OCI-M1 (cell line): ENCODE data around the gene CCNB3.
"Not testable (repeated sequence)": the region's sequence is repeated elsewhere in the genome, so short reads cannot be mapped to it uniquely, and the experiment has no call there.

ENCODE experiments used
- DNase-seq: peaks from one replicate; lab custom pipeline; 2025; lab: John Stamatoyannopoulos, UW

Gene CCNB3, protein sequence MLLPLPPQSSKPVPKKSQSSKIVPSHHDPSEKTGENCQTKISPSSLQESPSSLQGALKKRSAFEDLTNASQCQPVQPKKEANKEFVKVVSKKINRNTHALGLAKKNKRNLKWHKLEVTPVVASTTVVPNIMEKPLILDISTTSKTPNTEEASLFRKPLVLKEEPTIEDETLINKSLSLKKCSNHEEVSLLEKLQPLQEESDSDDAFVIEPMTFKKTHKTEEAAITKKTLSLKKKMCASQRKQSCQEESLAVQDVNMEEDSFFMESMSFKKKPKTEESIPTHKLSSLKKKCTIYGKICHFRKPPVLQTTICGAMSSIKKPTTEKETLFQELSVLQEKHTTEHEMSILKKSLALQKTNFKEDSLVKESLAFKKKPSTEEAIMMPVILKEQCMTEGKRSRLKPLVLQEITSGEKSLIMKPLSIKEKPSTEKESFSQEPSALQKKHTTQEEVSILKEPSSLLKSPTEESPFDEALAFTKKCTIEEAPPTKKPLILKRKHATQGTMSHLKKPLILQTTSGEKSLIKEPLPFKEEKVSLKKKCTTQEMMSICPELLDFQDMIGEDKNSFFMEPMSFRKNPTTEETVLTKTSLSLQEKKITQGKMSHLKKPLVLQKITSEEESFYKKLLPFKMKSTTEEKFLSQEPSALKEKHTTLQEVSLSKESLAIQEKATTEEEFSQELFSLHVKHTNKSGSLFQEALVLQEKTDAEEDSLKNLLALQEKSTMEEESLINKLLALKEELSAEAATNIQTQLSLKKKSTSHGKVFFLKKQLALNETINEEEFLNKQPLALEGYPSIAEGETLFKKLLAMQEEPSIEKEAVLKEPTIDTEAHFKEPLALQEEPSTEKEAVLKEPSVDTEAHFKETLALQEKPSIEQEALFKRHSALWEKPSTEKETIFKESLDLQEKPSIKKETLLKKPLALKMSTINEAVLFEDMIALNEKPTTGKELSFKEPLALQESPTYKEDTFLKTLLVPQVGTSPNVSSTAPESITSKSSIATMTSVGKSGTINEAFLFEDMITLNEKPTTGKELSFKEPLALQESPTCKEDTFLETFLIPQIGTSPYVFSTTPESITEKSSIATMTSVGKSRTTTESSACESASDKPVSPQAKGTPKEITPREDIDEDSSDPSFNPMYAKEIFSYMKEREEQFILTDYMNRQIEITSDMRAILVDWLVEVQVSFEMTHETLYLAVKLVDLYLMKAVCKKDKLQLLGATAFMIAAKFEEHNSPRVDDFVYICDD (N-terminal part only)

DNA sequence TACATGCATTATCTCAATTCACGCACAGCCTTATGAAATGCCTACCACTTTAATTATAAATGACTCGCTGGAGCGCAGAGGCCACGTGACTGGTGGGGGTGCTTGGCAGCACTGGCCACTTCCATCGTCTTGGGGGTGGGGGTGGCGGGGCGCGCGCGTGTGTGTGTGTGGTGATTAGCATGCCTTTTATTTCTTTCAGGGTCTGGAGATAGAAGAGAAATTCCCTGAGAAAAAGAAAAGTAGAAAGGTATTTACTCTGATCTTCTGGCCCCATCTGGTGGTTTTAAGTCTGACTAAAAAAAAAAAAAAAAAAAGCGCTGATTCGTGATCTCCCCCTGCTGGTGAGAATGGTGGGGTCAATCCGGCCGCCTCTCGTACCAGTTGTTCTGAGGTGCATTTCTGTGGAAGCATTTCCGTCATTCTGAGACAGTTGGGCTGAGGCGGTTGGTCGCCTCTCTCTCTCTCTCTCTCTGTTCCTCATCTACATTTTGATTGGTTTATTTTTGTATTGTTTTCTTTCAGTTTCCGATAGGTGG is at the start of gene CCNB3:
TSS of gene CCNB3 (plus strand) at position 402 of the 536 bp plus-strand sequence. CDS start 80,399 bp downstream, outside the sequence.
- peak; percentile 94 for DNase-seq

DNA sequence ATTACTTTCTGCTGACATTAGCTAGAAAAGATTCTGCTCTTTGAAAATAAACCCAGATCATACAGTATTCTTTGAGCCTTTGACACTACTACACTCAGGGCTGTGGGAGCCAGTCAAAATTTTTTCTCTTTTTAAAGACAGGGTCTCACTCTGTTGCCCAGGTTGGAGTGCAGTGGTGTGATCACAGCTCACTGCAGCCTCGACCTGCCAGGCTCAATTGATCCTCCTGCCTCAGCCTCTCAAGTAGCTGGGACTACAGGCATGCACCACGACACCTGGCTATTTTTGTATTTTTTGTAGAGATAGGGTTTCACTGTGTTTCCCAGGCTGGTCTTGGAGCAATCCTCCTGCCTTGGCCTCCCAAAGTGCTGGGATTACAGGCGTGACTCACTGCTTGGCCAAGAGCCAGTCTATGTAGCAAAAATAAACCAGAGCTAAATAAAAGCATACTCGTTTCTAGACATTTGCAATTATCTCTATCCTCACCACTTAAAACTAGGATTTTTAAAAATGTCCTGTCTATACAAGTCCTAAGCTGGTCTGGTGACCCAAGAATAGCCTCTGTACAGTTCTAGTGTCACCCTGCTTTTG is 46.9 kb upstream of the CCNB3 start:
- no peak for DNase-seq

DNA sequence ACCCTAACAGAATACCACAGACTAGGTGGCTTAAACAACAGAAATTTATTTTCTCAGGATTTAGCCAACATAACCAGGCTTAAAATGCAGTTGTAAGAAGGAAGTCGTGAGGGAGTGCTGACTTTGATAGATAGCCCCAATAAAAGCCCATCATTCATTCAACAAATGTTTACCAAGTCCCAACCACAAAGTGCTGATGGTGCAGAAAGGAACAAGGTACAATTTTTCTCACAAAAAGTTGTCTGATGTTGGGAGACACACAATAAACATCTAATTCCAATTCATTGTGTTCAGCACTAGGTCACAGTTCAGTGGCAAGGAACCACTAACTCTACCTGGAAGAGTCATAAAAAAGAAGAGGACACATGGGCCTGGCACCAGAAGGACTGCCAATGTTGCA is 46.0 kb upstream of the CCNB3 start:
- DNase-seq, result no peak

DNA sequence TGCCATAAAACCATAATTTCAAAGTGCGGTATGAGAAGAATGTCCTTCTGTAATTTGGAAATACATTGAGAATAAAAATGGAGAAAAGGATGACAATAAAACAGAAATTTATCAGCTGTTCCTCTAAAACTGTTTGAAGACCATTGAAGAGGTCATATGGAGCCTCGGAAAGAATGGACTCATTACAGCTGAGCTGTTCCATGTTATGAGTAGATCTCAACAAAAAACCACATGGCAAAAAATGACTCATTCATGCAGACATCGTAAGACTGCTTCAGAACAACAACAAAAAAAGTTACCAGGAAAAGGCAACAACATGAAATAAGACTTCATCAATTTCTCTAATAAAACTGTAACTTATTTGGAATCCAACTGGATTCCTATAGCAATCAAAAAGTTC is 43.4 kb upstream of the CCNB3 start:
- peak; percentile 3 for DNase-seq

DNA sequence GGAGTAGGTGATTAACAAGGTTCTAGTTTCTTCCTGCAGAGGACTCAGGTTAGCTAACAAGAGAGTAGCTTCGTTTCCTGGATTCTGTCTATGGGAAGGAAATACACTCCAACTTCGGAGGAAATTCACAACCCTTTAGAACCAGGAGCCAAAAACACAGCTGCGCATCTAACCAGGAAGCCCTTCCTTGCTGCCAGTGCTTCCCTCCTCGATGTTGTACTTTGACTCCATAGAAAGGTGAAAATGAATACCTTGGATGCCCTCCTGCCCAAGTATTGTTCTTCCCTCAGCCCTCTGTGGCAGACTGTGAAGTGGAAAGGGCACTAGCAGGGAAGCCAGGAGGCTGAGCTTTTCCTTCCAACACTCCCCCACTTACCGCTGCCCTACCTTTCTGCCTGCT is 38.8 kb upstream of the CCNB3 start:
- no peak for DNase-seq

DNA sequence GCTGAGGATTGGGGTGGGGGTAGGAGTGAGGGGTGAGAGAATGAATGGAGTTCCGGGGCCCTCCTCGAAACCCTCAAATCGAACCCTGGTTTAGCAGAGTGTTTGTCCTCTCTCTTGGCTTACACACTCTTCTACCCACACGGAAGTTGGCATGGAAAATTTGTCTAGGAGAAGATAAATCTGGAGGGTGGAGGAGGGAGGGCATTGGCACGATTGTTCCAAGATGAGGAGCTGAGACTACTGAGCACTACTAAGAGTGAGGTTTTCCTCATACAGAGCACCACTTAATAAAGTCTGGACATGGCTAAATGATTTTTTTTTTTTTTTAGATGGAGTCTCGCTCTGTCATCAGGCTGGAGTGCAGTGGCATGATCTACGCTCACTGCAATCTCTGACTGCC is 37.2 kb upstream of the CCNB3 start:
- DNase-seq, result no peak

DNA sequence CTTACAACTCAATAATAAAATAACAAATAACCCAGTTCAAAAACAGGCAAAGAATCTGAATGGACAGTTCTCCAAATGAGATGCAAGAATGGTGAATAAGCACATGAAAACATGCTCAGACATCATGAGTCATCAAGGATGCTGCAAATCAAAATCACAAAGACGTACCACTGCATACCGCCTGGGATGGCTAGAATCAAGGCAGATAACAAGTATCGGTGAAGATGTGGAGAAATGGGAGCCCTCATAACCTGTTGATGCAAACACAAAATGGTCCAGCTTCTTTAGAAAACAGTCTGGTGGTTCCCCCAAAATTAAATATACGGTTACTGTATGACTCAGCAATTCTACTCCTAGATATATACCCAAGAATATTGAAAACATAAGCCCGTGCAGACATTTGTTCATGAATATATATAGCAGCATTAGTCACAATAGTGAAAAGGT is 36.3 kb upstream of the CCNB3 start:
- peak; percentile 1 for DNase-seq

DNA sequence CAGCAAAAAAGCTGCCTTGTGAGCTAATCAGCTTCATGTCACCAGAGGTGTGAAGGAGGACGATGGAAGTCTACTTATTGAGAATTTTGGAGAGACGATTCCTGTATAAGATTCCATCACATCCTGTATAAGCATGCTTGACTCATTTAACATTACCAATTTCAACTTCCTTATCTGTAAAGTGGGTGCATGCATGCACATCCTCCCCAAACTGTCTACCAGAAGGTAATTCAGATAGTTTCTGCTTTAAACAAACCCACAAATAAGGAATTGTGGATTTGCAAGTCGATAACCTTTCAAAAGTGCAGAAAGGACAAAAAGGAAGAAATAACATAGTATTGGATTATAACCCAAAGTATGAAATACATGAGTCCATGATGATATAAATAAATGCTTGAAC is 34.8 kb upstream of the CCNB3 start:
- DNase-seq, result no peak

DNA sequence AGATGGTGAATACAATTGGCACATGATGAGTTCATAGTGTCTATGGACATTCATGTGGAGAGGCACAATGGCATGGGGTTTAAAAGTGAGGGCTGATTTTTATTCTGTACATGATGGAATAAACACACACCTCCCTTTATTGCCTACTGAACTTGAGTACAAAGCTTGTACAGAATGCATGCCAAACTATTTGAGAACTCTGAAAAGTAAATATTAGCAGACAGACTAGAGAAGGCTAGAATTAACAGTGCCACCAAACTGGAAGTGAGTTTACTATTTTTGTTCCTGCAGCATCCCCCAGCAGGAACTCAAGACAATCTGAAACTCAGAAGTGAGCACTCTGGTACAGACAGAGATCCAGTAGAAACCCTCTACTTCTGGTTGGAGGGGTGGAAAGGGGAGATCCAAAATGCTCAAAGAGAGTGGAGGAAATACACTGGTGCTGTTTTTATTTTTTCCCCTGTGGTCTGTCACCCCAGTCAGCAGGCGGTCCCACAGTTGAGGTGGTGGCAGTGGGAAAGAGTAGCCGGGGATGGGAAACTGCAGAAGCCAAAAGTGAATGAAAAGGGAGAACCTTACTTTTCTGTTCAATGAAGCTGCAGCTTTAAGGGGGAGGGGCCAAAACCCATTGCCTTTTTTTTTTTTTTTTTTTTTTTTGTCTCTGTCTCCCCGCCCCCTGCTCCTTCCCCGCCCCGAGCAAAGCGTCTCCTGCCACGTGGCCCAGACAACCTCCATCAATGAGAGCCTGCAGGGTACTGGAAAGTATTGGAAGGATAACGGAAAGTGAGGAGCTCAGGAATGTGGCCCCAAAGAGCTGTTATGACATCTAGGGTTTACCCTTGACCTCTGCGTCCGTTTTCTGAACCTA is 24.3 kb upstream of the CCNB3 start:
- DNase-seq, result peak; percentile 54

DNA sequence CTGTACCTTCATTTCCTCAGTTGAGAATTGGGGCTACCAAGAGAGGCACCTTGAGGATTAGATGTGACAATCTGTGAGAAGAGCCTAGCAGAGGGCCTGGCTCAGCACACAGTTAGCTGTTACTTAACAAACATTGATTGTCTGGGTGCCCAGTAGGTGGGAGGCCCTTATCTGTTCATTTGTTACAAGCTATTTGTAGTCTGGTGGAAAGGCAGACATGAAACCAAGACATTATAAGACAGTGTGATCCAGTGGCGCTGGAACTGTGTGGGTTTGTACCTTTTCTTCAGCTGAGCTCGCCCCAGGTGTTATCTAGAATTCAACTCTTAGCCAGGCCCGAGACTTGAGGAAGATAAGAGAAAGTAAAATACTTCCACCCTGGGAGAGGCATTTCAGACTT is 20.7 kb upstream of the CCNB3 start:
- DNase-seq, result peak; percentile 7

DNA sequence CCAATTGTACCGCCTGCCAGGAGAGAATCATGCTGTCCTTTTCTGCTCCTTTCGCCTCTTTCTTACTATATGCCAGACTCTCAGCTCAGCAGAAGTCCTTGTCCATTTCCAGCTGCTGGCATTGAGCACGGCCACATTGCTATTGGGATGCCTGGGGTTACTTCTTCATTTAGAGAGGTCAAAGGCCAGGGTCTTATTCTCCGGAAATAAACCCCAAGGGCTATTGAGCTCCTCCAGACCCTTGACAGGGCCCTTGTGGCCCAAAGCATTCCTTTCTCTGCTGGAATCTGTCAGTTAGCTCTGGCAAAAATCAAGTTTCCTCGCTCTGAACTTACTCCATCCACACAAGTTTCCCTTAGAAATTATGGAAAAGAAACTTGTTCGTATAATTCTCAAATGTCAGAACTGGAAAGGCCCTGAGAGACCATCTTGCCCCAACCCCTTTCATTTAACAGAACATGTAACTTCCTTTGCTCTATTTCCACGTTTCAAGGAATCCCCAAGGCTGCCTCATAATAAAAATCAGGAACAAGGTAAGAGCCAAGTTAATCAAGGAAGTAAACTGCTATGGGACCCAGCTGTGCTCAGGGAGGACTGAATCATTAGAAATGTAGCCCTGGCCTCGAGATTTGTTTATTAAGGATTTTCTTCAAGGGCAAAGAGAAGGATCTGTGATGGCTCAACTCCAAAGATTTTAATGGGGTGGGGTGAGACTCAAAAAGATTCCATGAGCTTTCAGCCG is 15.5 kb upstream of the CCNB3 start:
- DNase-seq, result no peak

DNA sequence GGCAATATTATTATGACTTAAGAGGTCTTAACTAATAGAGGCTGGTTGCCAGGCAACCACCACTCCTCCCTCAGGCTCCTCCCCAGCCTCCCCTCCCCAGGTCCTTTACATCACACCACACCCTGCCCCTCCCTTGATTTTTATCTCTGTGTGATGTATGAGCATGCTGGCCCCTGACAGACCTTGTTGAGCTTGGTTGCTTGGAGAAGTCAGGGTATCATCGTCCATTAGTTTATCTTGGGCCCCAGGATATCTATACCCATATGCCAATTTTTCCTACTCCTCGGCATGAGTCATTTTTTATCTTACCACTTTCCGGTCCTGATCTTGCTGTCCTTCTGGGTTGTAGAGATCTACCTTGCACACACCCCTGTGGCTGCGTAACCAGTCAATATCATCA is 6.2 kb upstream of the CCNB3 start:
- peak; percentile 88 for DNase-seq

DNA sequence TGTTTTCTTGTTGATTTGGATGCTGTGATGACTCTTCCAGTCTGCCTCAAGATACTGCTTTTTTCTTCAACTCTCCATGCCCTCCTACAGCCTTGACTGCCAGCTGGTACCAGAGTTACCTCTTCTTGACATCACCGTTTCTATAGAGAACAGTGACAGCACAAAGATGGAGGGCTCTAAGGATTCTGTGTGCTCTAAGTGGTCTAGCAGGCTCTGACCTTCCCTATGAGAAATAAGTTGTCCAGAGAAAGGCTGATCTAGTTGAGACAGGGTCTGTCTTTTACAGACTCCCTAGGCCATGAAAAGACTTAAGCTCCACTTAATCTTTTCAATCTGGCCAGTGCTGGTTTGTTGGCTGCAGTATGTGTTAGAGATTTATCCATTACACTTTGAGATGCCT is 3.7 kb upstream of the CCNB3 start, which contains the start of gene AKAP4:
TSS of gene AKAP4 (minus strand) at position 101 of the 400 bp plus-strand sequence. CDS start 118 bp downstream, outside the sequence.
- no peak for DNase-seq

DNA sequence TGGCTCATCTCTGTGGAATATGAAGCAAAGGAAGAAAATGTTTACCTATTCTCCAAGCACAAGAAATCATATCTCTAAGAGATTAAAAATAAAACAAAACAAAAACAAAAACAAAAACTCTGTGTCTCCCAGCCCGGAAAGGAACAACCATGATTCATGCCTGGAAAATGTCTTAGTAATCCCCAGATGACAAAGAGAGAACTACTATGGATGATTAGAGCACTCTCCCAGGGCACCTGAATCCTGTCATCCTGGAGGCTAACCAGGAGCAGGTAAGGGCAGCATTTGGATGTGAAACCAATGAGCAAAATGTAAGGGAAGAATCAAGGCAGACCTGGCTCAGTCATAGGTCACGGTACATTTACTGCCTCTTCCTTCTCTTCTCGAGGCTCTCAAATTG is 2.0 kb upstream of the CCNB3 start:
- DNase-seq, result no peak

DNA sequence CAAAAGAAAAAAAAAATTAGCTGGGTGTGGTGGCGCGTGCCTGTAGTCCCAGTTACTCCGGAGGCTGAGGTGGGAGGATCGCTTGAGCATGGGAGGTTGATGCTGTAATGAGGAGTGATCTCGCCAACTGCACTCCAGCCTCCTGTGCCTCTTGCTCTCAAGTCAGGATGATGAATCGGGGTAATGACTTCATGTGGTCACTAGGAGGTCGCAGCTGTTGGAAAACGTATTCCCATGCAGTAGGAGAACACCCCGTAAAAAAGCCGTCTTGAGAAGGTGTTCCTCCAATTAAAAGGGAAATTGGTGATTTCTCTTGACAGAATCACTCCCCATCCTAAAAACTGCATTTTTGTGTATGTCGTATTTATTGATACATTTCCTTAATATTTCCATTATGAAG is 2.2 kb downstream of the CCNB3 start:
- no peak for DNase-seq

DNA sequence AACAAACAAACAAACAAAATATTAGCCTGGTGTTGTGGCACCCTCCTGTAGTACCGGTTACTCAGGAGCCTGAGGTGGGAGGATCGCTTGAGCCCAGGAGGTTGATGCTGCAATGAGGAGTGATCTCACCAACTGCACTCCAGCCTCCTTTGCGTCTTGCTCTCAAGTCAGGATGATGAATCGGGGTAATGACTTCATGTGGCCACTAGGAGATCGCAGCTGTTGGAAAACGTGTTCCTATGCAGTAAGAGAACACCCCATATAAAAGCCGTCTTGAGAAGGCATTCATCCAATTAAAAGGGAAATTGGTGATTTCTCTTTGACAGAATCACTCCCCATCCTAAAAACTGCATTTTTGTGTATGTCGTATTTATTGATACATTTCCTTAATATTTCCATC is 6.9 kb downstream of the CCNB3 start:
- DNase-seq, result peak; percentile 33

DNA sequence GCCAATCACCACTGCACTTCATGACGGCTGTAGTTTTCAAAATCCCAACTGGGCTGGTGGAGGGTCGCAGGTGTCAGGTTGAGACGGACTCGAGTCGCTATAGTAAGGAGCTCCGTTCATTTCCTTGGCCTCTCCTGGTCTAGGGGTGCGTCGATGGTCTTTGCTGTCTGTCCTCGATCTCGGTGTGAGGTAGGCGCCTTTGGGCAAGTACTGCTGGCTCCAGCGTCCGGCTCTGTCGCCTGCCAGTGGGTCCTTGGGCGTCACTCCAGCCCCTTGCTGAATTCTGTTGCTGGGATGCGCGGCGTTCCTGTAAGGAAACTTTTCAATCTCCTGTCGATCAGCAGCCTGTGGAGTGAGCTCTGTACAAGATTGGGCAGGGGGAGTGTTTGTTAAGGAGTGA is 76.7 kb downstream of the CCNB3 start:
- no peak for DNase-seq

DNA sequence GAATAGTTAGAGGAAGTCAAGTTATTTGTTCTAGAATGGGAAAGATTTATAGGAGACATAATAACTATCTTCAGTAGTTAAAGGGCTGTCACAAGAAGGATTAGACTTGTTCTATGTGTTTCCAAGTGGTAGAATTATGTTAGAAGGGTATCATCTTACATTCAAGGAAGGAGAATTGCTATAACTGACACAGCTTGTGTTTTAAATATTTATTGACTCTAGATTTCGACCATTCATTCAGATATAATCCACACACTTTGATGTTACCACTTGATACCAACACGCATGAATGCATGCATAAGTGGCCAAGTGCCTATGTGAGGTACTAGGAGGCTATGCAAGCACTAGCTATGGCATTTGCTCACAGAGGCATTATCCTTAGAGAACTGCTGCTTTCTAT is 122.7 kb downstream of the CCNB3 start:
- DNase-seq, result no peak

DNA sequence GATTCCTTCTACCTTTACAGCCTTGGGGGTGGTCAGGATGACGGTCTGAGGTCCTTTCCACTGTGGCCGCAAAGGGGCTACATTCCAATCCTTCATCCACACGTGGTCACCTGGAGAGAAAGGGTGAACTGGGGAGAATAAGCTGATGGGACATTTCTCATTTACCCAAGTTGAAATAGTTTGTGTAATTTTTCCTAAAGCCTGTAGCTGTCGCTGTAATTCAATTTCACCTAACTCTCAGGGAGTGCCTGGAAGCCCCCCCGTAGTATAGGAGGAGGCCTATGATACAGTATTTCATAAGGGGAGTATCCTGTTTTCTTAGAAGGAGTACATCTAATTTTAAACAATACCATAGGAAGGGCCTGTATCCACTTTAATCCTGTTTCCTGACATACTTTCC is 128.1 kb downstream of the CCNB3 start:
- DNase-seq, result not testable (repeated sequence)

DNA sequence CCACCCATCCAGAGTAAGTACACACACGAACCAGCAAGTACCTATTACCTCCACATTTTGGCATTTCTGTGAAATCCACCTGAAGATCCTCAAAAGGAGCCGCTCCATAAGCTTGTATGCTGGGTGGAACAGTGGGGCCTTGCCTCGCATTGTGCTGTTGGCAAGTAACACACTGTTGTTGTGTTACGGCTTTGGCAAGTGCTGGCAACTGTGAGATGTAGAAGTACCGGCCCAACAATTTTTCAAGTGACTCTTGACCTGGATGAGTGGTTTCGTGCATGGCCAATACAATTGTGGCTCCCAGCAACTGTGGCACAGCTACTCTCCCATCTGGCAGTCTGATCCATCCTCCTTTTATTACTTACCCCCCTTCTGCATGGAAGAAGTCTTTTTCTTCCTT is 128.7 kb downstream of the CCNB3 start:
- DNase-seq, result no peak
